GOT3 (cell line): Measurements from ENCODE around the gene SERP1.
"Not testable (repeated sequence)": the region's sequence is repeated elsewhere in the genome, so short reads cannot be mapped to it uniquely, and the experiment has no call there.

Experiments used
- DNase-seq: peaks from one replicate; lab custom pipeline; 2025; ENCODE audit warnings: mixed read lengths; lab: John Stamatoyannopoulos, UW

SERP1 gene

GRCh38 chr3:150538324-150539208 lies 7.7 kb downstream of the SERP1 start:
- DNase-seq = no peak

- DNase-seq = no peak
Measured at GRCh38 chr3:150535204-150535603, 11.1 kb downstream of the SERP1 start.

GRCh38 chr3:150531775-150532174 lies 14.5 kb downstream of the SERP1 start:
- no peak for DNase-seq

DNA sequence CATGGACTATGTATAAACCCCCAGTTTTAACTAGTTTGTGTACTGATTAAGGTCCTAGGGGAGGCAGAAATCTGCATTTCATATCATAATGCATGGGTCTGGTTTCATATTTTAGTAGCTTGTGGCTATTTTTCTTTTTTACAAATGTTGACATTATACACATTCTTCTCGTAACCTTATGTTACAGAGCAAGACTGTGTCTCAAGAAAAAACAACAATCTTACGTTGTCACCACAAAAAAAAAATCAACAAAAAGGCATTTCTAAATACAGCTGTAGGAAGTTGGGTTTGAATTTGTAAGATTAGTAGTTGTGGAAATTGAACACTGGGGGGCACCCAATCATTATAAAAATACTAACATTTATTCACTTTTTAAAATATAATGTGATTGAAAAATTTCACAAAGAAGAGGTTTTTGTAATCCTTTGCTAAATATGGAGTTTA lies 17.9 kb downstream of the SERP1 start:
- no peak for DNase-seq

DNA sequence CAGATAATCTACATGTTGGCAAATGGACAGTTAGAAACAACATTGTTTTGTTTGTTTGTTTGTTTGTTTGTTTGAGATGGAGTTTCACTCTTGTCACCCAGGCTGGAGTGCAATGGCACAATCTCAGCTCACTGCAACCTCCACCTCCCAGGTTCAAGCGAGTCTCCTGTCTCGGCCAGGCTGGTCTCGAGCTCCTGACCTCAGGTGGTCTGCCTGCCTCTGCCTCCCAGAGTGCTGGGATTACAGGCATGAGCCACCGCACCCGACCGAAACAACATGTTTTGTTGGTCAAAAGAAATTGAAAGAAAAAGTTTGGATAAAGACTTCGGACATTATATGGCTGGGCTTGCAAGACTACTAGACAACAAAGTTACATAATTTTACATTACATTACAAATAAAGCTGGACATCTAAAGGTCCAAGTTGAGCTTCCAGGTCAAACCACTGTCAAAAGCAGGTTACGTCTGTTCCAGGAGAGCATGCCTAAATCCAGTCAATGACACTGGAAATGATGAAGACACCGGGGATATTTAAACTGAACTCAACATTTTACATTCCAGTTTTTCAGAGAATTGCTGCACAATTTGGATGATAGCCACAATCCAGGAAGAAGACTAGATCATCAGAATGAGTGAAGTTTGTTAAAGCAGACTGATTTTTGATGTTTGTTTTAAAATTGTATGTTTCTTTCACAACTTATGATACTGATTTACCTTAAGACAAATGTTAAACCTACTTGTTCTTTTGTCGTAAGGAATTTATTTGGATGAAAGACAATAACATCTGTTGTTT lies 18.6 kb downstream of the SERP1 start:
- no peak for DNase-seq

- no peak for DNase-seq
Measured at GRCh38 chr3:150523538-150523937, 22.8 kb downstream of the SERP1 start.

- DNase-seq = no peak
Measured at GRCh38 chr3:150521463-150521862, 24.8 kb downstream of the SERP1 start.

GRCh38 chr3:150520408-150520807 lies 25.9 kb downstream of the SERP1 start:
- DNase-seq = no peak

DNA sequence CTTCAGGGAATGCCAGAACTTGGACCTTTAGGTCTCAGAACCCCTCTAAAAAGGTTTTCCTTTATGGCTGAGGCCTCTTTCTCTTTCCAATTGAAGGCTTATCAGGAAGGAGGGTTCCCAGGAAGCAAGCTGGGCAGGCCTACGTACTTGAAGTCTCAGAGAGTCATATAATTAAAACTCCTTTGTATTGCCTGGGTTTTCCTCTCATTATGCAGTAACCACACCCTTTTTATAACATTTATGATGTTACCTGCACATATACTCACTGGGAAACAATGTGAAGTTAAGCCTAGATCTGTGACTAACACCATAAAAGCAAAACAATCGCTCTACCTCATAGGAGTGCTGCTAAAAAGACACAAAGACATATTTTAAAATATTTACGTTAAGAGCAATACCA lies 27.3 kb downstream of the SERP1 start:
- DNase-seq = no peak

DNA sequence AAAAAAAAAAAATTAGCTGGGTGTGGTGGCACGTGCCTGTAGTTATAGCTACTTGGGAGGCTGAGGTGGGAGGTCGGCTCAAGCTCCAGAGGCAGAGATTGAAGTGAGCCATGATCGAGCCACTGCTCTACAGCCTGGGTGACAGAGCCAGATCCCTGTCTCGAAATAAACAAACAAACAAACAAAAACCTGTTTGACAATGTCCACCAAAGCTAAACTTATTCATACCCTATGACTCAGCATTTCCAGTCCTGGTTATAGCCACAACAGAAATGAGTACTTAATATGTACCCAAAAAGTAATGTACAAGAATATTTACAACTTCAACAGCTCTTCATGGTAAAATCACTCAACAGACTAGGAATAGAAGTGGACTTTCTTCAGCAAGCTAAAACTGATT lies 31.1 kb downstream of the SERP1 start:
- no peak for DNase-seq

- DNase-seq = no peak
Measured at GRCh38 chr3:150511122-150511821, 35.0 kb downstream of the SERP1 start.

DNA sequence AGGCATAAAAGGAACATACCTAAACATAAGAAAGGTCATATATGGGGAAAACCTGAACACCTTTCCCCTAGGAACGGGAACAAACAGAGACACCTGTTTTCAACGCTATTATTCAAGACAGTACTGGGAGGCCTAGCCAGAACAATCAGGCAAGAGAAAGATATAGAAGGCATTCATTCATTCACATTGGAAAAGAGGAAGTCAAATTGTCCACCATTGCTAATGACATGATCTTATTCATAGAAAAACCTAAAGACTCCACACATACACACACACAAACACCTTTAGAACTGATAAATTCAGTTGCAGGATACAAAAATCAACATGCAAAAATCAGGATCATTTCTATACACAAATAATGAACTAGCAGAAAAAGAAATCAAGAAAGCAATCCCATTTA lies 36.5 kb downstream of the SERP1 start:
- no peak for DNase-seq

DNA sequence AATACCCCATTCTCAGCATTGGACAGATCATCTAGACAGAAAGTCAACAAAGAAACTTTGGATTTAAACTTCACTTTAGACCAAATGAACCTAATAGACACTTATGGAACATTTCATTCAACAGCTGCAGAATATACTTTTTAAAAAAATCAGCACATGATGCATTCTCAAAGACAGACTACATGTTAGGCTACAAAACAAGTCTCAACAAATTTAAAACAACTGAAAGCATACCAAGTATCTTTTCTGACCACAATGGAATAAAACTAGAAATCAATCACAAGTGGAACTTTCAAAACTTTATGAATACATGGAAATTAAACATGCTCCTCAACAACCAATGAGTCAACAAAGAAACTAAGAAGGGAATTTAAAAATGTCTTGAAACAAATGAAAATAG lies 37.9 kb downstream of the SERP1 start:
- no peak for DNase-seq

DNA sequence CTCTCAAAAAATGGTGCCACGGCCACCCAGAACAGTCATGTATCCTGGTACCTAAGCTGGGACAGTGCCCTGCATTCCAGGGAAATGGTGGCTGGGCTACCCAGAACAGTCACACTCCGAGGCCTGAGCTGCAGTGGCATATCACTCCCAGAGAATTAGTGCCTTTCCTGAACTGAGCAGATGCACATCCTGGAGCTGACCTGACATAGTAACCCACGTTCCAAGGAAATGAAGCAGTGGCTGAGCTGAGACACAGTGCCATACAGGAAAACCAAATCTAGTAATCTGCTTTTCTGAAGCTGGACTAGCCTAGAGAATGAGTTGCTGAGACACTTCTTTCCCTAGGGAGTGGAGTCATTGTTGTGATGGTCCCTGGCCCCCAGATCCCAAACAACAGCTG lies 41.8 kb downstream of the SERP1 start:
- DNase-seq = no peak

GRCh38 chr3:150503402-150504099 lies 42.7 kb downstream of the SERP1 start:
- DNase-seq = no peak

DNA sequence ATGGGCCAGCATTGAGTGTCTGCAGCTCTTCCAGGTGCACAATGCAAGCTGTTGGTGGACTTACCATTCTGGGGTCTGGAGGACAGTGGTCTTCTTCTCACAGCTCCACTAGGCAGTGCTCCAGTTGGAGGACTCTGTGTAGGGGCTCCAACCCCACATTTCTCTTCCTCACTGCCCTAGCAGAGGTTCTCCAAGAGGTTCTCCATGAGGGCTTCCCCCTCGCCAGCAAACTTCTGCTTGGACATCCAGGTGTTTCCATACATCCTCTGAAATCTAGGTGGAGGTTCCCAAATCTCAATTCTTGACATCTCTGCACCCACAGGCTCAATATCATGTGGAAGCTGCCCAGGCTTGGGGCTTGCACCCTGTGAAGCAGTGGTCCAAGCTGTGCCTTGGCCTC lies 45.3 kb downstream of the SERP1 start:
- not testable (repeated sequence) for DNase-seq

DNA sequence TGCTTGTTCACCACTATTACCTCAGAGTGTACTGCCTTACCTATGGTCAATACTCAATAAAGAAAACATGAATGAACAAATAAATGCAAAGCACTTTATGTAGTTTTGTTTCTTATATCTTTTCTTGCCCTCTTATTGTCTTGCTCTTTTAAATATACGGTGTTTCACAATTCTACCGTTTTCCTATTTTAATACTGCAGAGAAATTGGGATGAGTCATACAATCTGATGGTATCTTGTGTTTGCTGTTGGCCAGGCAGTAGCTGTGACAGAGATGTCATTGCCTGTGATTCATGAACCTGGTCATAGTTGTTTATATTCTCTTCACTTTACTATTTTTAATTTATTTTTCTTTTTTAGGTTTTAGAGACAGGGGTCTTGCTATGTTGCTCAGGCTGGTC lies 48.3 kb downstream of the SERP1 start:
- DNase-seq = no peak

- no peak for DNase-seq
Measured at GRCh38 chr3:150495563-150496168, 50.6 kb downstream of the SERP1 start.

DNA sequence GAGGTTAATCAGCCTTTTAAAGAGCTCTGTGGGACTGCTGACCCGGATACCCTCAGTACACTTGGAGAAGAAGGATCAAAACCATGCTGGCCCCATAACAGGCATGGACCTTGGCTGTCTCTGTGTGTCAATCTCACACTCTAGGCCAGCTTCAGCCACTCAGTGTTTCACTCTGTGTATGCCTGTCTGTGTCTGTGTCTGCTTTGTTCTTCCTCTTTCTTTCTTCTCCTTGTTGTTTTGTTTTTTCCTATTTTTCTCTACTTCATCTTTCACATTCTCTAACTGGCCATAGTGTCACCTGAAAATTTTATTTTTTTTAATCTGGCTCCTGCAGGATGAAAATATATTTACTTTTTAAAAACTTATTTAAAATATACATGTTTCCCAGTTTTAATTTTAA lies 51.1 kb downstream of the SERP1 start:
- no peak for DNase-seq

GRCh38 chr3:150494411-150494977 lies 51.8 kb downstream of the SERP1 start:
- no peak for DNase-seq
